NCI-H82 (cell line): ENCODE results near the gene GALNT6.

Experiments
- DNase-seq: peaks from one replicate; lab custom pipeline; 2025; lab: John Stamatoyannopoulos, UW

The GALNT6 gene, protein sequence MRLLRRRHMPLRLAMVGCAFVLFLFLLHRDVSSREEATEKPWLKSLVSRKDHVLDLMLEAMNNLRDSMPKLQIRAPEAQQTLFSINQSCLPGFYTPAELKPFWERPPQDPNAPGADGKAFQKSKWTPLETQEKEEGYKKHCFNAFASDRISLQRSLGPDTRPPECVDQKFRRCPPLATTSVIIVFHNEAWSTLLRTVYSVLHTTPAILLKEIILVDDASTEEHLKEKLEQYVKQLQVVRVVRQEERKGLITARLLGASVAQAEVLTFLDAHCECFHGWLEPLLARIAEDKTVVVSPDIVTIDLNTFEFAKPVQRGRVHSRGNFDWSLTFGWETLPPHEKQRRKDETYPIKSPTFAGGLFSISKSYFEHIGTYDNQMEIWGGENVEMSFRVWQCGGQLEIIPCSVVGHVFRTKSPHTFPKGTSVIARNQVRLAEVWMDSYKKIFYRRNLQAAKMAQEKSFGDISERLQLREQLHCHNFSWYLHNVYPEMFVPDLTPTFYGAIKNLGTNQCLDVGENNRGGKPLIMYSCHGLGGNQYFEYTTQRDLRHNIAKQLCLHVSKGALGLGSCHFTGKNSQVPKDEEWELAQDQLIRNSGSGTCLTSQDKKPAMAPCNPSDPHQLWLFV

DNA sequence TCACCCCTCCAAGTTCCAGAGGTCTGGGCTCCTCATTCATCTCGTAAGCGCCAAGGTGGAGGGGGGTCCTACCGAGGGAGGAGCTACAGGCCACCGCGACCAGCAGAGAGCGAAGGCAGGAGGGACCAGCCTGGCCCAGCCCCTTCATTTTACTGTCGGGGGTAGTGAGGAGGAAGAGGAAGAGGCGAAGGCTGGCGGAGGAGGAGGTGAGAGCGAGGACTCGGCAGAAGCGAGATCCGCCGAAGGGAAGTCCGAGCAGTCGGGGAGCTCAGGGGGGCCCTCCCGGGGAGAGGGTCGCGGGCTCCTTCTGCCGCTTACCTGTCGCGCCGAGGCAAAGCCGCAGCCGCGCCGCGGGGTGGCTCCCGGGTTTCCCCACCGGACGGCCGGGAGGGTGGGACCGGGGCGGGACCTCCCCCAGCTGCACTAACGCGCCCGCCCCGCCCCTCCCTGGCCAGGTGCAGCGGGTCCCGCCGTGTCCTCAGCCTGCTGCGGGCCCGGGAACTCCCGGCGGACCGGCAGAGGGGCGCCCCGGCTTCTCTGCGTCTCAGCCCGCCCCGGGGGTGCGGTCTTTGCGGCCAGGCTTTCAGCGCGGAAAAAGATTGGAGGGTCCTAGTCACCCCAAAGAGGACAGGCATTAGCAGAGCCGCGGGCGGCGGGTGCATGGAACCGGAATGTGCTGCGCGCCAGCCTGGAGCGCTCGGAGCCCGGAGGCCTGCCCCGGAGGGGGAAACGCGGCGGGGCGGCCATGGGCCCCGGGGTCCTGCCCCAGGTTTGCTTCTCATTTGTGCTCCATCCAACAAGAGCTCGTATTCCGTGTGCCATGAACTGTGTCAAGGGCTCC lies at the start of gene GALNT6:
GALNT6 (minus strand) TSS at position 124 of the 841 bp plus-strand sequence. CDS start 11,625 bp downstream, outside the sequence.
- peak; percentile 49 for DNase-seq

DNA sequence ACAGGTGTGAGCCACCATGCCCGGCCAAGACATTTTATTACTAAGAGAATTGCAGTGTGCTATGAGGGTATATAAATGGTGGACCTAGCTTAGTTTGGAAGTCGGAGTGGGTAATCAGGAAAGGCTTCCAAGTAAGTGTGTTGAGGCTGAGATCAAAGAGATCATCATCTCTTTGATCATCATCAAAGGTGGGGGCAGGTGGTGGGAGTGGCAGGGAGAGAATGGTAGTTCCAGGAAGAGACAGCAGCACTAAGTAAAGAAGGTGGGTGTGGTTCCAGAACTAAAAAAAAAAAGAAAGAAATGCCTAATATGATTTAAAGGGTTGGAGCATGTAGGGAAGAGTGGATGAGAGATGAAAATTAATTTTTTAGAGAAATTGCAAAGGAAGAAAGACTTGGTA lies 48.1 kb upstream of the GALNT6 start:
- DNase-seq = no peak

DNA sequence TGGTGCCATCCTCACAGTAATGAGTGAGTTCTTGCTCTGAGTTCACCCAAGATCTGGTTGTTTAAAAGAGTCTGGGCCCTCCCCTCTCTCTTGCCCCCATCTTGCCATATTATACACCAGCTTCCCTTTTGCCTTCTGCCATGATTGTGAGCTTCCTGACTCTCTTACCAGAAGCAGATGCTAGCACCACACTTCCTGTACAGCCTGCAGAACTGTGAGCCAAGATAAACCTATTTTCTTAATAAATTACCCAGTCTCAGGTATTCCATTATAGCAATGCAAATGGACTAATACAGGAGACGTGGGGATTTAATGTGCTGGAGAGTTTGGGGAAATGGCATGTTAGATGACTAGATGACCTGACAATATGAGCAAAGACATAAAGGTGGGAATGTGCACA lies 46.2 kb upstream of the GALNT6 start:
- DNase-seq = no peak

DNA sequence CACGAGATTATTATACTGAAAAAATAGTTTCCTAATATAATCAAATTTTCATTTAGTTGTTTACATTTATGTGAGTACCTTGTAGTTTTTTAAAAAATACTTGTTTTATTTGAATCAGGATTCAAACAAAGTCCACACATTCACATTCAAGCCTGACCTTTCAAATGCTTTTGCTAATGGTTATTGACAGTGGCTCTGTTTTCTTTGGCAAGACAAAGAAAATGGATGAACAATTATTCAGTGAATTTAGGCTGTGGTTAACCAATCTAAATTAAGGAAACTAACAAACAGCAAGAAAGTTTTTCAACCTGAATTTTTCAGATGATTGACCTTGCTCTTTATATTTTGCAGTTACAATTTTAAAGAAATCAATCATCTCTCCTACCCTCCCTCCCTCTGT lies 43.1 kb upstream of the GALNT6 start:
- no peak for DNase-seq

DNA sequence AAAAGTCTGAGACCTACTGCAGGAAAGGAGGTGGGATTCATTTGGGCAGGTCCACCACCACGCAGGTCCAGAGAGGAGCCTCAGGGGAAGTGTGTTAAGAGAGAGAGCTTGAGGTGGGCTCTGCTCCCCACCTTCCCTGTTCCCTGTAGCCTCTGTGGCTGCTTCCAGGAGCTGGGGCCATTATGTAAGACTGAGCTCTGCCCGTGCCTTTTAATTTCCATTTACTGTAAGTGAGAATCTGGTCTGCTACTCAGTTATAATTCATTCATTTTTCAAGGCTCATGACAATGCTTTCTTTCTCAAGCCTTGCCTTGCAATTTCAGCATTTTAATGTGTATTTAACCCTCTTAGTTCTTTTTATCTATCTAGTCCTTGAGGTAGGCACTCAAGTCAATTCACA lies 41.7 kb upstream of the GALNT6 start:
- no peak for DNase-seq

DNA sequence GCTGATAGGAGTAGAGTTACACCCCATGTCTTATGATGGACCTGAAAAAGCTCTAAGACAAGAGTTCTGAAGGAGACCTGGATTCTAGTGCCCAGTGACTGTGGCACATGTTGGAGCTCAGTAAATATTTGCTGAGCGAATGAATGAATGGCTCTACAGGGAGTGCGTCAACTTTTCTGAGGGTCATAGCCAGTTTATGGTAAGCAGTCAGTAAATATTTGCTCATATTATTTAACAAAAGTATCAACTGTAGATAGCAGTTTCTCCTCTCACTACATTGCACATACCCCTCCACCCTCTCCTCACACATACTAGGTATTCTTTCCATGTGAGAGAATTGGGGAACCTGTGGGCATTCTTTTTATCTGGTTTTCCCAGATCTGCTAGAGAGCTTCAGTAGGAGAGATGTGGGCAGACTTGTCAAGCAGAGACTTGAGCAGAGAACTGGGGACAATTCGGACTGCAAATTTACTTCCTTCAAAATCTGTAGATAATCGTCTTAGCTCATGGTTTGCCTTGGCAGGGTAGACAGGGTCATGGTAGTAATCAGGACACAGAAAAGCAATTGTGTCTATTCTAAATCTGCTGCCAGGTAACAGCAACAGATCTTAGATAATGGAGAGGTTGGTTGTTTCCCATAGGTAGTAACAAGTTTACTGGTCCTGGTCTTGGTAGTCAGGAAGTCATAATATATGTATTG lies 39.1 kb upstream of the GALNT6 start:
- DNase-seq = peak; percentile 64

DNA sequence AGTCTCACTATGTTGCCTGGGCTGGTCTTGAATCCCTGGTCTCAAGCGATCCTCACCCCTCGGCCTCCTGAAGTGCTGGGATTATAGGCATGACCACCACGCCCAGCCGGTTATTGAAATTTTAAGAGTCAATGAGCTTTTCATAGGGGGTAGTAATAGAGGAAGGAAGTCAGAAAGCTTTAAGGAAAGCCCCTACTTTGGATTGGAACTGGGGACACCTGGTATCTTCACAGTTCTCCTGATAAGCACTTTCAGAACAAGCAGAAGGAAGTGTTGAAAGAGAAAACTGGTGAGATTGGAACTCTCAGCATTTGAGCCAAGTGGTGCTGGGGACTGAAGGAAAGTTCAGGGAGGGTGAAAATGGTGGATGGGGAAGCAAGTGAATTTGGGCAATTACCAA lies 38.5 kb upstream of the GALNT6 start:
- DNase-seq = no peak

DNA sequence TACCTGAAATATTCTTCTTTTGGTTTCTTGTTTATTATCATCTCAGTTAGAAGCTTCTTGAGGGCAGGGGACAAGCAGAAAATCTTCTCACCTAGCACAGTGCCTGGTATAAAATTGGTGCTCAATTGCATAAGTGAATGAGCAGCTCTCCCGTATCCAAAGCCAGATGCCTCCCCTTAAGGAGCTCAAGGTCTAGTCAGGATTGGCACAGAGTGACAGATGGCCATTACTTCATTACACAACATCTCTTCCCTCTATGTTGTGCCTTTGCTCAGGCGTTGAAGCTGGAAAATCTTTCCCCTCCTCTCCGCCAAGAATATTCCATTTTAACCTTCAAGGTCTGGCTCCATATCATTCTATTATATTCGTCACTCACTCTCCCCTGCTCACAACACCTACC lies 37.0 kb upstream of the GALNT6 start:
- DNase-seq = peak; percentile 96

DNA sequence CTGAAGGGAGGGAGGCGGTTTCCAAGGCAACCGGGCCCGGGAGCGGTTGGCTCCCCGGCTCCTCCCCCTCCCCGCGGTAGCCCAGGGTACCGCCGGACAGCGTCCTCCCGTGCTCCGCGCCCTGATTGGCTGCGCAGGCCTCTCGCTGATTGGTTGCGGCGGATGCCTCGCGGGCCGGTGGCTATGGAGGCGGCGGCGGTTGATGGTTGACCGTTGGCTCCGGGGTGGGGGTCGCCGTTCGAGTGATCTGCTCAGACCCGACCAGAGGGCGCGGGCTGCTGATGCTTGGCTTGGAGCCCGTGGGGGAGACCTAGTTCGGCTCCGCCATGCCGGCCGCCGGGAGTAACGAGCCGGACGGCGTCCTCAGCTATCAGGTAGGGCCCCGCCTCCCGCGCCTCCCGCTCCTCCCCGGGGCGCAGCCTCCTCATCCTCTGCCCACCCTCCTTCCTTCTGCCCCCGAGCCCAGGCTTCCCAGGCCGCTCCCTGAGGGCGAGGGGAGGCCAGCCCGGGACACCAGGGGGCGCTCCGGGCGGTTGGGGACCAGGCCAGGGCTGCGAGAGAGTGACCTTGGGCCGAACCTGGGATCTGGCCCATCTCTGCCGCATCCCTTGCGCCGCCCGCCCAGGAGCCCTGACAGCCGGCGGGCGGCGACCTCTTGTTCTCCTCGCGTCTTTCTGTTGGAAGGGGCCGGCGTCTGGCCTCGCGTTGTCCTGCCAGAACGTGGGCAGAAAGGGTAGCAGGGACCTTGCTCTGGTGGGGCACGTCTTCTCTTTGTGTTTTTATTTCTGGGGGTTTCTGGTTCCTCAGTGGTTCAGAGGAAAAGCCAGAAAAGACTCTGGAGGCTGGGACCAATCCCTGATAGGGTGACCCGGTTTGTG lies 33.7 kb upstream of the GALNT6 start, which contains the start of gene SLC4A8:
SLC4A8 (plus strand) TSS at position 170 of the 878 bp plus-strand sequence; CDS start at position 327, 157 bp downstream.
- peak; percentile 99 for DNase-seq

DNA sequence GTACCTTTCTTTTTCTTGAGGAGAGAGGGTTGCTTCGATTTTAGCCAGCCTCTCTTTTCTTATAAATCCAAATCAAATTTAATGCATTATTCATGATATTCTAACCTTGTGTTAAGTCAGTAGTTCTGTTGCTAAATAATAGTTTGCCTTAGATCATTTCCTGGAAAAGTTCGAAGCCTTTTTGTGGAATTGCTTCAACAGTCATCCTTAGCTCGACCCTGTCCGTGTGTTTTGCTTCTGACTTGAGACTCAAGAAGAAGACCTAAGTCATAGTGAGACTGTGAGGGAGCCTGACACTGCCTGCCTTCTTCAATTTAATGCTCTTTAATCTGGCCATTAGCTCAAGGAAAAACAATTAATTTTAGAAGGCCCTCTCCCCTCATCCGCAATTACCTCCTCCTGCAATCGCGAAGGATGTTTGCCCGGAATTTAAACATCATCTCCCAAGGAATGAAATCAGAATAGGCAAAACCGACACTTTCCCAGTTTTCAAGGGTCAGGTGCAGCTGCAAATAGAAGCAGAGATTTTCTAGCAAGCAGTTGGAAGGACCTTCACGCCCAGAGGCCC lies 33.0 kb upstream of the GALNT6 start:
- DNase-seq = peak; percentile 76

DNA sequence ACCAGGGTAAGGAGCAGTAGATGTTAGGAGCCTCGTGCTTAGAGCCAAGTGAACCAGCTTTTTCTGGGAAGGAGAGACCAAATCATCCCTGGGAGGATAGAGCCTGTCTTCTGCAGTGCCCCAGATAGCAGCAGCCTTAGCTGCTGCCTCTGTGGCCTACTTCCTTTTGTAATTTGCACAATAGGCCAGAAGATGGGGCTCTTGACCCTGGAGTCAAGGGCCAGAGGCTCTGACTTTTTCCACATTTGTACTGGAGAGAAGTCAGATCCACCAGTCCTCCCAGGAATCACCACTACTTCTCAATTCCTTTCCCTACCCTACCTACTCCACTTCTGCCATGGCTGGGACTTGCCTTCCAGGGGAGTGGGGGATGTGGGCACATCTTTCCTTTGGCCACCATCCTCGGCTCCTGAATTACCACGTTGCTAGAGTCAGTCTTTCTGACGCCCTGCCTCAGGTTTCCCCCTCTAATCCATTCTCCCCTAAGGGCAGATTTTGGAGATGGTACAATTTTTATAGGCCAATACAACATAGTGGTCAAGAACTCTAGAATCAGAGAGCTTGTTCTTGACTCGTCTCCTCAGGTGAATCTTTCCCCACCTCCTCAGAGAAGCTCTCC lies 30.2 kb upstream of the GALNT6 start:
- DNase-seq = peak; percentile 86

DNA sequence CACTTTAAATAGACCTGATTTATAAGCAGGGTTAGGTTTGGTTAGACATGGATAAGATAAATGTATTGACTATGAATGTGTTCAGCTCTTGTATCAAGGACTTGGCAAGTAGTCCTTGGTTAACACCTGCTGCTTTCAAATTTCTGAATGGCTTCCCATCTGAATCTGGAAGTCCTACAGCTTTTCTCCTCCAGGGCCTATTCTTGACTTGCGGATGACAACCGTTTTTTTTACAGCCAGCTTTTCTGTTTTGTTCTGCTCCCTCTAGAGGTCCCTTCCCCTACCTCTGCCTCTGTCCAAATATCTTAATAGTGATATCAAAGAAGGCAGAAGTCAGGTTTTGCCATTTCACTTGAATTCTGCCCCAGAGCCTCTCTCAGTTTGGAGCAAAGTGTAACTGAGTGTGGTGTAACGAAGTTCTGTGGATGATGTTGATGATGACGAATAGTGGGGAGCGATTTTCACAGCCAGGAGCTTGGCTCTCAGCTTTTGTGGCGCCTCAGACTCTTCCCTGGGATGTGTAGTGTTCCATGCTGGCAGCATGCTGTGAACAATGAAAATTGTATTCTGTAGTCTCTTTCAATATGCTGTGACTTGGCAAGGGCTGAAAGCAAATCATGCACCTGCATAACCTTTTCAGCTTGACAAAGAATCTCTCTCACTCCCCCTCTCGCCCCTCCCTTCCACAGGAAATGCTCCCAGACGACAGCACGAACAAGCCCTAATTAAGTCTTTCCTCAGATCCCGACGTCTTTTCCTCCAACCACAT lies 28.4 kb upstream of the GALNT6 start:
- no peak for DNase-seq

DNA sequence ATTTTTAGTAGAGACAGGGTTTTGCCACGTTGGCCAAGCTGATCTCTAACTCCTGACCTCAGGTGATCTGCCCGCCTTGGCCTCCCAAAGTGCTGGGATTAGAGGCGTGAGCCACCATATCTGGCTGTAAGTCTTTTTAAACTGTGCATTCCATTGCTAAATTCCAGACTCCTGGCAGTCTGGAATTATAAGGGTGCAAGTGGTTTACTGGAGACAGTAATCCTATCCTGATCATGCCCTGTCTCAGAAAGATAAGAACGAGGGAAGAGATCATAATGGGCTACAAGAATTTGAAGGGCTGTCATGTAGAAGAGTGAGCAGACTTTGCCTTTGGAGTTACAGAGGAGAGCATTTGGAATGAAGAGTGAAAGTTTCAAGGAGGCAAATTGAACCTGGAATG lies 26.6 kb upstream of the GALNT6 start:
- no peak for DNase-seq

DNA sequence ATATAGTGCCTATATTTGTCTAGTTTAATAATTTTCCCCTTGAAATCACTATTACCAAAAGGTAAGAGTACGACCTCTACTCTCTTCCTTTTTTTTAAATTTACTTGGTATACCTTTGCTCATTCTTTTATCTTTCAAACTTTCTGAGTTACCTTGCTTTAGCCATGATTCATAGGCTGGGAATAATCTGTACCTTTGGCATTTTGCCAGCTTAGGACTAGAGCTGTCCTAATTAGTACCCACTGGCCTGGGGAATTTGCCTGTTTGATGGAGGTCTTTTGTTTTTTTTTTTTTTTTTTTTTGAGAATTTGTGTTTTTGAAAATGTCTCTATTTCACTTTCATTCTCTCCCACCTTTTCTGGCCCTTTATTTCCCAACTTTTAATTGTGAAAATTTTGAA lies 24.7 kb upstream of the GALNT6 start:
- peak; percentile 86 for DNase-seq

DNA sequence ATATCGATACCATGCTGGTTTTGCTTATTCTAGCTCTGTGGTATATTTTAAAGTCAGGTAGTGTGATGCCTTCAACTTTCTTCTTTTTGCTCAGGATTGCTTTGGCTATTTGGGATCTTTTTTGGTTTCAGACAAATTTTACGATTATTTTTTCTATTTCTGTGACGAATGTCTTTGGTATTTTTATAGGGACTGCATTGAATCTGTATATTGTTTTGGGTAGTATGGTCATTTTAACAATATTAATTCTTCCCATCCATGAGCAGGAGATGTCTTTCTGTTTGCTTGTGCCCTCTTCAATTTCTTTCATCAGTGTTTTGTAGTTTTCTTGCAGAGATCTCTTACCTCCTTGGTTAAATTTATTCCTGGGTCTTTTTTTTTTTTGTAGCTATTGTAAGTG lies 22.6 kb upstream of the GALNT6 start:
- no peak for DNase-seq

DNA sequence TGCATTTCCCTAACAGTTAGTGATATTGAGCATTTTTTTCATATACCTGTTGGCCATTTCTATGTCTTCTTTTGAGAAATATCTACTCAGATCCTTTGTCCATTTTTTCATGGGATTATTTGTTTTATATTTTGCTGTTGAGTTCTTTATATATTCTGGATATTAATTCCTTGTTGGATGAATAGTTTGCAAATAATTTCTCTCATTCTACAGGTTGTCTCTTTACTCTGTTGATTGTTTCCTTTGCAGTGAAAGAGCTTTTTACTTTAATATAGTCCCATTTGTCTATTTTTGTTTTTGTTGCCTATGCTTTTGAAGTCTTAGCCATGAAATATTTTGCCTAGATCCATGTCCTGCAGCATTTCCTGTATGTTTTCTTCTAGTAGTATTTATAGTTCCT lies 21.9 kb upstream of the GALNT6 start:
- no peak for DNase-seq

DNA sequence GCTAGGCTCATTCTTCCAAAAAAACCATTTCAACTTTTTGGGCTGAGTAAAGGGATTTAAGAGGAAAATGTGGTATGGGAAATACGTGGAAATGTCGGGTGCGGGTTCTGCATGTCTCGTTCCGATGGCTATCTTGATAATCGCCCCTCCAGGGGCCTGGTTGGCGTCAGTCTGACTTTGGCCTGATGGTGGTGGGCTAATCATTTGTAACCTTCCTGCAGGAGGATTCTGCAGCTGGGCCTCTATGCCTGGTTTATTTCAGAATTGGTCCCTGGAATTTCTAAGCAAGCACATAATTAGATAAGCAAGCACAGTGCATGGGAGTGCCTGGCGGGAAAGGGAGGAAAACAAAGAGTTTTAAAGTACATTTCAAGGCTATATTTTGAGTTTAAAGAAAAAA lies 18.6 kb upstream of the GALNT6 start:
- no peak for DNase-seq

DNA sequence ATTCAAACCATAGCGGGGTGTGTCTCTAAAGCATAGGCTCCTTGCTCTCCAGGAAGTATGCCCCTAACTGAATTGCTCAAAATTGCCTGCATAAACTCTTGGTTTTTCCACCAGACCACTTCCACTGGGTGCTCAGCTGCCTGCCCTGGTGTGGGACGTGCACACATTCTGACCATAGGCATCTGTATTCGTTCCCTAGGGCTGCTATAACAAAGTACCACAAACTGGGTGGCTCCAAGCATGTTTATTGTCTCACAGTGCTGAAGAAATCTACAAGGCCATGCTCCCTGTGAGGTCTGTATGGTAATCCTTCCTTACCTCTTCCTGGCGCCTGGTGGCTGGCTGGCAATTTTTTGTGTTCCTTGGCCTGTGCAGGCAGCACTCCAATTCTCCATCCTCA lies 16.4 kb upstream of the GALNT6 start:
- no peak for DNase-seq

DNA sequence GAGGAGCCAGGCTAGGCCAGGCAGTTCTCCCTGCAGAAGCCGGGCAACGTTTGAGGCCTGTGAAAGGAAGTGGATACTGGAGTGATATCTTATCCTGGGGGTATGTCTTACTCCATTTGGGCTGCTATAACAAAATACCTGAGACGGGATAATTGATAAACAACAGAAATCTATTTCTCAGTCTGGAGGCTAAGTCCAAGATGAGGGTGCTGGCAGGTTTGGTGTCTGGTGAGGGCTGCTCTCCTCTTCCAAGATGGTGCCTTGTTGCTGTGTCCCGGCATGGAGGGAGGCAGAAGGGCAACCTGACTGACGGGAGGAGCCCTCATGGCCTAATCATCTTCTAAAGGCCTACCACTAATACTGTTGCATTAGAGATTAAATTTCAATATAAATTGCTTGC lies 15.7 kb upstream of the GALNT6 start:
- no peak for DNase-seq
